ENCODE measurements around the gene GSK3B. TPM values are rescaled to one million over a fixed set of nuclear protein-coding genes. Genes with fewer than 3 reads are reported as not detected.

GSK3B gene
- total and polyA plus RNA-seq, 2 experiments from 2014 or later: 18.1 to 48.8 TPM

GRCh38 chr3:119862616-119863015 is 231.6 kb downstream of the GSK3B start:
- no peaks in the 10 kb centered on the region for H3K79me2 ChIP-seq
- H3K4me3 ChIP-seq: no peak overlapping the region
- H3K36me3 ChIP-seq (replicated peaks; ENCODE audit: insufficient read depth, low read depth): no peaks in the 10 kb centered on the region
- H2AFZ ChIP-seq: no peak overlapping the region
- no peak overlapping the region for H3K27ac ChIP-seq
- H3K4me1 ChIP-seq (ENCODE audit: insufficient read depth): no peaks in the 10 kb centered on the region
- H4K20me1 ChIP-seq (ENCODE audit: insufficient read depth, poor library complexity, severe bottlenecking): no peaks in the 10 kb centered on the region
- WGBS (ENCODE audit: low lambda C conversion rate, missing lambda C conversion rate): 100% methylated on average over 2 of the region's 2 CpGs
- no peak overlapping the region for H3K4me2 ChIP-seq
- no peaks in the 10 kb centered on the region for H3K27me3 ChIP-seq
- no peak for TF ChIP-seq EZH2 (IDR thresholded peaks at IDR 0.05; ENCODE audit: borderline replicate concordance)
- no peak for TF ChIP-seq EZH2phosphoT487 (IDR thresholded peaks at IDR 0.05; ENCODE audit: low read depth, severe bottlenecking, unreplicated experiment)
- TF ChIP-seq CTCF (IDR thresholded peaks at IDR 0.05; ENCODE audit: poor library complexity): no peak
- DNase-seq (ENCODE audit: low spot score): no peak
- no peaks in the 10 kb centered on the region for H3K9me2 ChIP-seq (replicated peaks; ENCODE audit: insufficient read depth)
- H3K9me3 ChIP-seq (ENCODE audit: low read depth): no peaks in the 10 kb centered on the region

- Histone ChIP-seq H3K9me3 (ENCODE audit: low read depth) (no peaks in the 10 kb centered on the region), H4K20me1 (ENCODE audit: insufficient read depth, poor library complexity, severe bottlenecking) (no peaks in the 10 kb centered on the region), H3K79me2 (no peaks in the 10 kb centered on the region), H3K4me3 (no peak overlapping the region), H2AFZ (no peak overlapping the region), H3K4me1 (ENCODE audit: insufficient read depth) (no peaks in the 10 kb centered on the region), H3K27me3 (no peaks in the 10 kb centered on the region), H3K27ac (no peak overlapping the region), H3K9me2 (replicated peaks; ENCODE audit: insufficient read depth) (no peaks in the 10 kb centered on the region), H3K36me3 (replicated peaks; ENCODE audit: insufficient read depth, low read depth) (no peaks in the 10 kb centered on the region), H3K4me2 (no peak overlapping the region)
- 100% methylated on average over 2 of the region's 2 CpGs for WGBS (ENCODE audit: low lambda C conversion rate, missing lambda C conversion rate)
- DNase-seq (ENCODE audit: low spot score): no peak
- TF ChIP-seq EZH2phosphoT487 (IDR thresholded peaks at IDR 0.05; ENCODE audit: low read depth, severe bottlenecking, unreplicated experiment): no peak
- TF ChIP-seq EZH2 (IDR thresholded peaks at IDR 0.05; ENCODE audit: borderline replicate concordance): no peak
- TF ChIP-seq CTCF (IDR thresholded peaks at IDR 0.05; ENCODE audit: poor library complexity): no peak
Measured at GRCh38 chr3:119861681-119862080, 232.6 kb downstream of the GSK3B start.

GRCh38 chr3:119859728-119860127 is 234.5 kb downstream of the GSK3B start:
- Histone ChIP-seq H3K27ac (no peak overlapping the region), H3K4me2 (no peak overlapping the region), H3K9me2 (replicated peaks; ENCODE audit: insufficient read depth) (no peaks in the 10 kb centered on the region), H4K20me1 (ENCODE audit: insufficient read depth, poor library complexity, severe bottlenecking) (no peaks in the 10 kb centered on the region), H3K79me2 (no peaks in the 10 kb centered on the region), H3K9me3 (ENCODE audit: low read depth) (no peaks in the 10 kb centered on the region), H3K27me3 (no peaks in the 10 kb centered on the region), H2AFZ (no peak overlapping the region), H3K36me3 (replicated peaks; ENCODE audit: insufficient read depth, low read depth) (no peaks in the 10 kb centered on the region), H3K4me3 (no peak overlapping the region), H3K4me1 (ENCODE audit: insufficient read depth) (no peaks in the 10 kb centered on the region)
- 98% methylated on average over 2 of the region's 2 CpGs for WGBS (ENCODE audit: low lambda C conversion rate, missing lambda C conversion rate)
- TF ChIP-seq EZH2phosphoT487 (IDR thresholded peaks at IDR 0.05; ENCODE audit: low read depth, severe bottlenecking, unreplicated experiment) (no peak), EZH2 (IDR thresholded peaks at IDR 0.05; ENCODE audit: borderline replicate concordance) (no peak), CTCF (IDR thresholded peaks at IDR 0.05; ENCODE audit: poor library complexity) (no peak)
- DNase-seq (ENCODE audit: low spot score): no peak

- 95% methylated on average over 2 of the region's 2 CpGs for WGBS (ENCODE audit: low lambda C conversion rate, missing lambda C conversion rate)
- Histone ChIP-seq H3K9me3 (ENCODE audit: low read depth) (no peaks in the 10 kb centered on the region), H3K27me3 (no peaks in the 10 kb centered on the region), H3K27ac (no peak overlapping the region), H4K20me1 (ENCODE audit: insufficient read depth, poor library complexity, severe bottlenecking) (no peaks in the 10 kb centered on the region), H3K4me1 (ENCODE audit: insufficient read depth) (no peaks in the 10 kb centered on the region), H3K79me2 (no peaks in the 10 kb centered on the region), H3K36me3 (replicated peaks; ENCODE audit: insufficient read depth, low read depth) (no peaks in the 10 kb centered on the region), H3K4me3 (no peak overlapping the region), H3K9me2 (replicated peaks; ENCODE audit: insufficient read depth) (no peaks in the 10 kb centered on the region), H3K4me2 (no peak overlapping the region), H2AFZ (no peak overlapping the region)
- TF ChIP-seq EZH2 (IDR thresholded peaks at IDR 0.05; ENCODE audit: borderline replicate concordance) (no peak), CTCF (IDR thresholded peaks at IDR 0.05; ENCODE audit: poor library complexity) (no peak), EZH2phosphoT487 (IDR thresholded peaks at IDR 0.05; ENCODE audit: low read depth, severe bottlenecking, unreplicated experiment) (no peak)
- DNase-seq (ENCODE audit: low spot score): no peak
Measured at GRCh38 chr3:119858957-119859356, 235.3 kb downstream of the GSK3B start.

Data from hepatocyte (in vitro differentiated cells).